ENCODE results near the gene EFCAB5. TPM values are rescaled to one million over a fixed set of nuclear protein-coding genes. Genes with fewer than 3 reads are reported as not detected.
A peak's percentile ranks its signal among the peaks of the same experiment; 100 is the strongest.

EFCAB5 gene
- polyA plus RNA-seq, 1 of the 3 experiments (the other 2 are of a cell fraction) = 0.05 TPM

- H3K4me2 ChIP-seq = peak overlapping the region; percentile 39
- no peaks in the 10 kb centered on the region for H3K9me2 ChIP-seq
- peak overlapping the region; percentile 34 to 79; a peak in 3 of 4 replicates for H3K27ac ChIP-seq (ENCODE audit: low read depth in 2 of 2, low read length in 1 of 2)
- H3K9me3 ChIP-seq = no peaks in the 10 kb centered on the region
- H3K4me1 ChIP-seq (ENCODE audit: control insufficient read depth in 1 of 2, insufficient read depth in 2 of 2, low read depth in 1 of 2, low read length in 1 of 2) = peaks cover 2 to 11% of the 10 kb centered on the region in 2 experiments; a peak in 2 of 4 replicates
- H3K9ac ChIP-seq = peak overlapping the region; percentile 63
- no peak overlapping the region for H3K4me3 ChIP-seq (ENCODE audit: low read depth in 2 of 2, low read length in 1 of 2)
- H3K27me3 ChIP-seq (ENCODE audit: insufficient read depth) = no peaks in the 10 kb centered on the region
- ChIA-PET CTCF (interaction anchor here (1.7 to 3.6 kb wide), 3 partner anchors 12 to 174 kb away, joined by 4 to 21 read pairs (median 6); partner anchors contain the start of gene SSH2), POLR2A (interaction anchor here (1.5 kb wide), 1 partner anchor 11 kb away, joined by 4 read pairs; the partner anchor contains the start of gene SSH2)
- peaks cover 77% of the 10 kb centered on the region for H3K79me2 ChIP-seq (ENCODE audit: insufficient read depth)
- 68% methylated on average over 3 of the region's 3 CpGs for WGBS (ENCODE audit: low lambda C conversion rate)
- DNase-seq = no peak
- no peaks in the 10 kb centered on the region for H3K36me3 ChIP-seq (replicated peaks in 1 of 2; ENCODE audit: control insufficient read depth in 1 of 2, insufficient read depth in 2 of 2, low read length in 1 of 2)
- peak overlapping the region; percentile 48 for H2AFZ ChIP-seq (ENCODE audit: low read depth)
- peaks cover 18% of the 10 kb centered on the region for H3F3A ChIP-seq (replicated peaks; ENCODE audit: insufficient read depth)
- TF ChIP-seq MEF2A (IDR thresholded peaks at IDR 0.05; ENCODE audit: borderline replicate concordance, low read depth) = peak; percentile 84
- no peak for TF ChIP-seq SIN3A (IDR thresholded peaks at IDR 0.05; ENCODE audit: borderline replicate concordance, low read depth, low read length)
- TF ChIP-seq JUND (IDR thresholded peaks at IDR 0.05) = peak; percentile 18; the same call in 1 of the 2 replicates
- TF ChIP-seq, protein P1, sequence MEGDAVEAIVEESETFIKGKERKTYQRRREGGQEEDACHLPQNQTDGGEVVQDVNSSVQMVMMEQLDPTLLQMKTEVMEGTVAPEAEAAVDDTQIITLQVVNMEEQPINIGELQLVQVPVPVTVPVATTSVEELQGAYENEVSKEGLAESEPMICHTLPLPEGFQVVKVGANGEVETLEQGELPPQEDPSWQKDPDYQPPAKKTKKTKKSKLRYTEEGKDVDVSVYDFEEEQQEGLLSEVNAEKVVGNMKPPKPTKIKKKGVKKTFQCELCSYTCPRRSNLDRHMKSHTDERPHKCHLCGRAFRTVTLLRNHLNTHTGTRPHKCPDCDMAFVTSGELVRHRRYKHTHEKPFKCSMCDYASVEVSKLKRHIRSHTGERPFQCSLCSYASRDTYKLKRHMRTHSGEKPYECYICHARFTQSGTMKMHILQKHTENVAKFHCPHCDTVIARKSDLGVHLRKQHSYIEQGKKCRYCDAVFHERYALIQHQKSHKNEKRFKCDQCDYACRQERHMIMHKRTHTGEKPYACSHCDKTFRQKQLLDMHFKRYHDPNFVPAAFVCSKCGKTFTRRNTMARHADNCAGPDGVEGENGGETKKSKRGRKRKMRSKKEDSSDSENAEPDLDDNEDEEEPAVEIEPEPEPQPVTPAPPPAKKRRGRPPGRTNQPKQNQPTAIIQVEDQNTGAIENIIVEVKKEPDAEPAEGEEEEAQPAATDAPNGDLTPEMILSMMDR (IDR thresholded peaks at IDR 0.05) = no peak
- 0 out of 2 replicates have a peak, but pooled peaks have one; percentile 20 for TF ChIP-seq PBX3 (IDR thresholded peaks at IDR 0.05)
- no peak for TF ChIP-seq RCOR1 (IDR thresholded peaks at IDR 0.05; ENCODE audit: low read length)
- TF ChIP-seq TEAD4 (IDR thresholded peaks at IDR 0.05; ENCODE audit: borderline replicate concordance, insufficient read depth) = 0 out of 2 replicates have a peak, but pooled peaks have one; percentile 9
- peak; percentile 19; the same call in 1 of the 2 replicates for TF ChIP-seq FOSL2 (IDR thresholded peaks at IDR 0.05; ENCODE audit: borderline replicate concordance, low read depth)
- no peak for TF ChIP-seq FOXM1 (IDR thresholded peaks at IDR 0.05; ENCODE audit: low read depth)
- TF ChIP-seq SMC3 (IDR thresholded peaks at IDR 0.05; ENCODE audit: low read depth, low read length) = no peak
- peak; percentile 32; the same call in 1 of the 2 replicates for TF ChIP-seq TCF12 (IDR thresholded peaks at IDR 0.05)
- no peak for TF ChIP-seq POLR2AphosphoS5 (IDR thresholded peaks at IDR 0.05; ENCODE audit: low read depth, low read length)
- no peaks in the 10 kb centered on the region for H4K20me1 ChIP-seq (ENCODE audit: insufficient read depth)
Observed at GRCh38 chr17:29918922-29919856, 22.2 kb upstream of the EFCAB5 start.

DNA sequence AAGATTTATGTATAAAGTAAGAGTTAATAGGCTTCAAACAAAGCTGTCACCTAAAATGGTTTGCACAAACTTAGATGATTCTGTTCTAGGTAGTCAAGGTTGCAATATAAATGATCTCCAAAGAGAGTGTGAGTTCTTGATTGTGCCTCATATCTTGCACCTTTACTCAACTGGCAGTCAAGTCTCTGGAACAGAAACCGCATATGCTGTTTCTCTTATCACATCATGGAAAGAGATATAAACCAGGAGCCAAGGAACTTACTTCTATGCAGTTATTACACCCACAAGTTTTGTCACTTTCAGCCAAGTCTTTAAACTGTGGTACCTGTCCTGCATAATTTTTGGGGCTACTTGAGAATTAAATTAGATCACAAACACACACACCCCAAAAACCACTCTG, 16.6 kb upstream of the EFCAB5 start:
- POLR2A ChIA-PET = no interaction called here

More for the DNA sequence above, 16.6 kb upstream of the EFCAB5 start:
- Histone ChIP-seq H2AFZ (ENCODE audit: low read depth) (no peak overlapping the region), H3K79me2 (ENCODE audit: insufficient read depth) (peaks cover 93% of the 10 kb centered on the region), H4K20me1 (ENCODE audit: insufficient read depth) (no peaks in the 10 kb centered on the region), H3K9me2 (no peaks in the 10 kb centered on the region), H3K27me3 (ENCODE audit: insufficient read depth) (no peaks in the 10 kb centered on the region), H3K9me3 (no peaks in the 10 kb centered on the region), H3F3A (replicated peaks; ENCODE audit: insufficient read depth) (peaks cover 23% of the 10 kb centered on the region), H3K4me3 (ENCODE audit: low read depth in 2 of 2, low read length in 1 of 2) (no peak overlapping the region), H3K9ac (no peak overlapping the region), H3K4me1 (ENCODE audit: control insufficient read depth in 1 of 2, insufficient read depth in 2 of 2, low read depth in 1 of 2, low read length in 1 of 2) (peaks cover 15 to 17% of the 10 kb centered on the region in 2 experiments; a peak in 3 of 4 replicates), H3K4me2 (no peak overlapping the region), H3K36me3 (replicated peaks in 1 of 2; ENCODE audit: control insufficient read depth in 1 of 2, insufficient read depth in 2 of 2, low read length in 1 of 2) (peaks cover 0 to 4% of the 10 kb centered on the region in 2 experiments), H3K27ac (ENCODE audit: low read depth in 2 of 2, low read length in 1 of 2) (no peak overlapping the region)
- 89% methylated on average over 1 of the region's 1 CpG for WGBS (ENCODE audit: low lambda C conversion rate)
- TF ChIP-seq NRF1 (IDR thresholded peaks at IDR 0.05; ENCODE audit: low read depth, low read length) (no peak), MAX (IDR thresholded peaks at IDR 0.05; ENCODE audit: low read depth) (no peak), EZH2phosphoT487 (IDR thresholded peaks at IDR 0.05; ENCODE audit: borderline replicate concordance, low read depth) (no peak), TEAD4 (IDR thresholded peaks at IDR 0.05; ENCODE audit: borderline replicate concordance, insufficient read depth) (no peak), EP300 (IDR thresholded peaks at IDR 0.05; ENCODE audit: borderline replicate concordance in 1 of 2, low read depth in 1 of 2, low read length in 1 of 2) (no peak), FOXJ3 (CRISPR knock-in tag; IDR thresholded peaks at IDR 0.05) (no peak), YY1 (IDR thresholded peaks at IDR 0.05; ENCODE audit: low read depth) (no peak)
- TF ChIP-seq, protein P1 (IDR thresholded peaks at IDR 0.05) = no peak
- TF ChIP-seq, protein P2, sequence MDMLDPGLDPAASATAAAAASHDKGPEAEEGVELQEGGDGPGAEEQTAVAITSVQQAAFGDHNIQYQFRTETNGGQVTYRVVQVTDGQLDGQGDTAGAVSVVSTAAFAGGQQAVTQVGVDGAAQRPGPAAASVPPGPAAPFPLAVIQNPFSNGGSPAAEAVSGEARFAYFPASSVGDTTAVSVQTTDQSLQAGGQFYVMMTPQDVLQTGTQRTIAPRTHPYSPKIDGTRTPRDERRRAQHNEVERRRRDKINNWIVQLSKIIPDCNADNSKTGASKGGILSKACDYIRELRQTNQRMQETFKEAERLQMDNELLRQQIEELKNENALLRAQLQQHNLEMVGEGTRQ (IDR thresholded peaks at IDR 0.05; ENCODE audit: borderline replicate concordance, low read depth, low read length) = no peak
- CTCF ChIA-PET = interaction anchor here (1.7 to 2.8 kb wide), 3 partner anchors 57 to 120 kb away, joined by 4 to 8 read pairs (median 6); no protein-coding TSS in a partner anchor
- no peak for DNase-seq
